Endothelial cell of umbilical vein (primary cell): ENCODE data around the gene GNMT. TPM values are rescaled to one million over a fixed set of nuclear protein-coding genes. Genes with fewer than 3 reads are reported as not detected.

Experiments
- BruUV-seq: library from RNA; stranded (reverse); fragments of 400-500 nt; replicated peaks from 2 replicates; lab custom pipeline; 2021; lab: Mats Ljungman, UMichigan
- CTCF ChIA-PET: fragments of 300-600, 350-600 bp; sonication (Branson Sonifier 250); formaldehyde crosslinking; loops from one replicate; lab custom pipeline; 2021; ENCODE audit warnings: antibody characterized with exemption, inconsistent platforms; lab: Charles Lee
- POLR2A ChIA-PET: fragments of 300-600, 350-600 bp; sonication (Branson Sonifier 250); formaldehyde crosslinking; loops from one replicate; lab custom pipeline; 2021; ENCODE audit warnings: antibody characterized with exemption, inconsistent platforms; lab: Charles Lee
- DNase-seq: peaks from one replicate; pipeline ENCODE4 v3.0.0-alpha.2; 2011; ENCODE audit warnings: low read depth, low spot score
- FAIRE-seq: peaks from 2 replicates; lab custom pipeline; 2011; peaks lifted over from hg19 to GRCh38; lab: Jason Lieb, UNC
- H2AFZ ChIP-seq: 2 replicates; pipeline ENCODE4 v1.6.0; 2012; ENCODE audit warnings: low read depth, low read length, control low read depth, inconsistent platforms
- H3K27ac ChIP-seq: 2 replicates; pipeline ENCODE4 v1.5.1; 2011; ENCODE audit warnings: low read depth, mild to moderate bottlenecking, control low read depth, low read length, moderate library complexity; ENCODE audit not compliant: insufficient read depth
- H3K27me3 ChIP-seq, 2 experiments: 2 replicates each; pipeline versions ENCODE4 v1.6.0 to v1.6.1; 2011; ENCODE audit warnings: low read length in 2 of 2, mixed read lengths in 1 of 2; ENCODE audit not compliant: control insufficient read depth in 2 of 2, insufficient read depth in 2 of 2
- H3K36me3 ChIP-seq, 2 experiments: 2 replicates in 1 of 2; 3 replicates in 1 of 2; pipeline ENCODE4 v1.5.1; 2011; ENCODE audit warnings: low read length in 2 of 2, mild to moderate bottlenecking in 1 of 2, moderate library complexity in 1 of 2; ENCODE audit not compliant: control insufficient read depth in 2 of 2, insufficient read depth in 2 of 2; ENCODE audit errors: extremely low read depth in 1 of 2
- H3K4me1 ChIP-seq: 3 replicates; pipeline ENCODE4 v1.5.1; 2011; ENCODE audit warnings: mild to moderate bottlenecking, low read length; ENCODE audit not compliant: control insufficient read depth, insufficient read depth; ENCODE audit errors: extremely low read depth
- H3K4me2 ChIP-seq: 2 replicates; pipeline ENCODE4 v1.6.1; 2011; ENCODE audit warnings: low read length, control low read depth, mixed read lengths; ENCODE audit not compliant: insufficient read depth
- H3K4me3 ChIP-seq, 3 experiments: fragments of 200-600 bp in 1 of 3; sonication (generic), shearing (Covaris generic) in 1 of 3; replicated peaks in 1 of 3; 2 replicates each; pipeline ENCODE4 v1.5.1; 2011 to 2016; ENCODE audit warnings: control low read depth in 3 of 3, low read length in 3 of 3, mild to moderate bottlenecking in 2 of 3, inconsistent platforms in 1 of 3, low read depth in 1 of 3, moderate library complexity in 1 of 3; ENCODE audit not compliant: insufficient read depth in 1 of 3
- H3K79me2 ChIP-seq: 2 replicates; pipeline ENCODE4 v1.6.0; 2012; ENCODE audit warnings: low read length, inconsistent platforms; ENCODE audit not compliant: control insufficient read depth, insufficient read depth
- H3K9ac ChIP-seq: replicated peaks from 2 replicates; pipeline ENCODE3; 2011; ENCODE audit warnings: low read length, control low read depth; ENCODE audit not compliant: insufficient read depth; ENCODE audit errors: extremely low read depth
- H3K9me1 ChIP-seq: replicated peaks from 3 replicates; pipeline ENCODE4 v1.6.0; 2011; ENCODE audit warnings: mild to moderate bottlenecking, low read length; ENCODE audit not compliant: control insufficient read depth, insufficient read depth; ENCODE audit errors: extremely low read depth
- H3K9me3 ChIP-seq: replicated peaks from 2 replicates; pipeline ENCODE4 v1.5.1; 2012; ENCODE audit warnings: low read length, inconsistent platforms; ENCODE audit not compliant: control insufficient read depth, insufficient read depth
- H4K20me1 ChIP-seq: replicated peaks from 2 replicates; pipeline ENCODE3; 2011; ENCODE audit warnings: mild to moderate bottlenecking, low read length; ENCODE audit not compliant: control insufficient read depth, insufficient read depth; ENCODE audit errors: extremely low read depth
- EZH2 ChIP-seq: IDR thresholded peaks from 2 replicates; pipeline ENCODE4 v1.6.1; 2012; ENCODE audit warnings: borderline replicate concordance, low read depth, mild to moderate bottlenecking, moderate library complexity, low read length, inconsistent platforms; ENCODE audit not compliant: severe bottlenecking
- FOS ChIP-seq: IDR thresholded peaks from 2 replicates; pipeline ENCODE4 v1.6.1; 2011; ENCODE audit warnings: mild to moderate bottlenecking, low read length, moderate library complexity, borderline replicate concordance; ENCODE audit not compliant: insufficient read depth
- GATA2 ChIP-seq: IDR thresholded peaks from 2 replicates; pipeline ENCODE4 v1.7.0; 2011; ENCODE audit warnings: low read depth, mild to moderate bottlenecking, moderate library complexity, mixed read lengths, low read length; ENCODE audit not compliant: insufficient read length, insufficient read depth
- JUN ChIP-seq: IDR thresholded peaks from 2 replicates; pipeline ENCODE4 v1.6.1; 2011; ENCODE audit warnings: borderline replicate concordance, low read depth; ENCODE audit not compliant: insufficient read length, insufficient read depth
- MYC ChIP-seq: IDR thresholded peaks from one replicate; pipeline ENCODE4 v1.6.1; 2011; ENCODE audit warnings: mild to moderate bottlenecking, low read depth, low read length
- POLR2A ChIP-seq: IDR thresholded peaks from 2 replicates; pipeline ENCODE4 v1.6.1; 2012; ENCODE audit warnings: low read depth, mild to moderate bottlenecking, control low read depth, low read length
- POLR2AphosphoS5 ChIP-seq: IDR thresholded peaks from 2 replicates; pipeline ENCODE4 v1.6.1; 2012; ENCODE audit warnings: low read depth, mild to moderate bottlenecking, control low read depth, low read length, moderate library complexity; ENCODE audit not compliant: insufficient read depth
- dilution Hi-C: fragments of 300-500 bp; cut with MboI; formaldehyde crosslinking; loops from one replicate; pipeline ENCODE4 v1.15.0; 2019; ENCODE audit warnings: low sequenced_read_pairs; ENCODE audit not compliant: extremely low pct_ligation_motif_present
- intact Hi-C: fragments of 100-400 bp; cut with micrococcal nuclease; formaldehyde crosslinking; loops from one replicate; pipeline ENCODE4 v1.10.0; 2022
- polyA plus RNA-seq, 4 experiments: library from polyadenylated mRNA; depleted of rRNA in 3 of 4; stranded (reverse) in 3 of 4; unstranded in 1 of 4; fragments of >200 nt; gene quantifications; 2 replicates each; pipeline versions ENCODE4 v1.2.1 to v1.2.3, GENCODE V29; 2011 to 2012; ENCODE audit warnings: missing spikeins in 1 of 4
- total RNA-seq: library from RNA; stranded (reverse); gene quantifications from 2 replicates; pipeline ENCODE4 v1.2.3, GENCODE V29; 2021
- TF ChIP-seq, protein P1 (sequence below), 2 donors: IDR thresholded peaks; 1 replicate in 1 of 2; 2 replicates in 1 of 2; pipeline ENCODE4 v1.5.1; 2011; ENCODE audit warnings: low read length in 2 of 2, mild to moderate bottlenecking in 2 of 2, moderate library complexity in 2 of 2, control low read depth in 1 of 2, inconsistent platforms in 1 of 2, low read depth in 1 of 2; ENCODE audit not compliant: insufficient read depth in 1 of 2; ENCODE audit errors: extremely low read depth in 1 of 2
- TF ChIP-seq, protein P2 (sequence below): IDR thresholded peaks from 2 replicates; pipeline ENCODE4 v1.6.1; 2011; ENCODE audit not compliant: insufficient read depth, insufficient read length

GNMT gene
- total and polyA plus RNA-seq, 2 donors (not counting 3 experiments of a cell fraction or from before 2014, with no cell fraction given) = 0.41 to 1.2 TPM

DNA sequence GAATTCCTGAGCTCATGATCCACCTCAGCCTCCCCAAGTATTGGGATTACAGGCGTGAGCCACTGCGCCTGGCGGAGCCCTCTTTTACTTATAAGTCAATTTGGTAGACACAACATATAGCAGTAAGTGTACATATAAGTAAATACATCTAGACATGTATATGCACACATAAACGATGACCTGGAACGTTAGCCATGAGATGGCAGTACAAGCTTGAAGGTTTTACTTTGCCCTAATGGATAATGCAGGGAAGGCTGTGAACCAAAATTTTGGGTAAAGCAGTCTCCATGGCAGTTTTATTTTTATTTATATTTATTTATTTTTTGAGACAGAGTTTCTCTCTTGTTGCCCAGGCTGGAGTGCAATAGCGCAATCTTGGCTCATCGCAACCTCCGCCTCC lies 2.4 kb upstream of the GNMT start:
- intact Hi-C loops = no loop called here
- H3K4me2 ChIP-seq = no peak overlapping the region
- H3K79me2 ChIP-seq = no peaks in the 10 kb centered on the region
- no peaks in the 10 kb centered on the region for H3K9me3 ChIP-seq
- H3K27ac ChIP-seq = no peak overlapping the region
- no peaks in the 10 kb centered on the region for H3K27me3 ChIP-seq
- CTCF ChIA-PET = no interaction called here
- H3K4me1 ChIP-seq = peaks cover 10% of the 10 kb centered on the region
- BruUV-seq = no TSS peak
- no peak overlapping the region for H3K9ac ChIP-seq
- no peaks in the 10 kb centered on the region for H4K20me1 ChIP-seq
- H3K4me3 ChIP-seq = no peak overlapping the region
- H2AFZ ChIP-seq = no peak overlapping the region
- DNase-seq (no peak), FAIRE-seq (no peak)
- H3K9me1 ChIP-seq = no peaks in the 10 kb centered on the region
- H3K36me3 ChIP-seq = peaks cover 0 to 6% of the 10 kb centered on the region in 2 experiments
- dilution Hi-C loops = no loop called here
- POLR2A ChIA-PET = no interaction called here
- TF ChIP-seq, protein P1, sequence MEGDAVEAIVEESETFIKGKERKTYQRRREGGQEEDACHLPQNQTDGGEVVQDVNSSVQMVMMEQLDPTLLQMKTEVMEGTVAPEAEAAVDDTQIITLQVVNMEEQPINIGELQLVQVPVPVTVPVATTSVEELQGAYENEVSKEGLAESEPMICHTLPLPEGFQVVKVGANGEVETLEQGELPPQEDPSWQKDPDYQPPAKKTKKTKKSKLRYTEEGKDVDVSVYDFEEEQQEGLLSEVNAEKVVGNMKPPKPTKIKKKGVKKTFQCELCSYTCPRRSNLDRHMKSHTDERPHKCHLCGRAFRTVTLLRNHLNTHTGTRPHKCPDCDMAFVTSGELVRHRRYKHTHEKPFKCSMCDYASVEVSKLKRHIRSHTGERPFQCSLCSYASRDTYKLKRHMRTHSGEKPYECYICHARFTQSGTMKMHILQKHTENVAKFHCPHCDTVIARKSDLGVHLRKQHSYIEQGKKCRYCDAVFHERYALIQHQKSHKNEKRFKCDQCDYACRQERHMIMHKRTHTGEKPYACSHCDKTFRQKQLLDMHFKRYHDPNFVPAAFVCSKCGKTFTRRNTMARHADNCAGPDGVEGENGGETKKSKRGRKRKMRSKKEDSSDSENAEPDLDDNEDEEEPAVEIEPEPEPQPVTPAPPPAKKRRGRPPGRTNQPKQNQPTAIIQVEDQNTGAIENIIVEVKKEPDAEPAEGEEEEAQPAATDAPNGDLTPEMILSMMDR (IDR thresholded peaks at IDR 0.05; ENCODE audit: extremely low read depth in 1 of 2, insufficient read depth in 1 of 2, low read depth in 1 of 2, low read length in 2 of 2) = no peak
- TF ChIP-seq EZH2 = no peak
- TF ChIP-seq, protein P2, sequence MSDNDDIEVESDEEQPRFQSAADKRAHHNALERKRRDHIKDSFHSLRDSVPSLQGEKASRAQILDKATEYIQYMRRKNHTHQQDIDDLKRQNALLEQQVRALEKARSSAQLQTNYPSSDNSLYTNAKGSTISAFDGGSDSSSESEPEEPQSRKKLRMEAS = no peak
- no peak for TF ChIP-seq POLR2AphosphoS5
- TF ChIP-seq GATA2 = no peak
- no peak for TF ChIP-seq JUN
- no peak for TF ChIP-seq POLR2A
- no peak for TF ChIP-seq FOS
- TF ChIP-seq MYC = no peak
